ENCODE results near the gene TAF1. TPM values are rescaled to one million over a fixed set of nuclear protein-coding genes. Genes with fewer than 3 reads are reported as not detected.
"Not testable (repeated sequence)": the region's sequence is repeated elsewhere in the genome, so short reads cannot be mapped to it uniquely, and the experiment has no call there.

The TAF1 gene
- total and polyA plus RNA-seq, 11 donors: 8.8 to 27.8 (median 17.1) TPM

DNA sequence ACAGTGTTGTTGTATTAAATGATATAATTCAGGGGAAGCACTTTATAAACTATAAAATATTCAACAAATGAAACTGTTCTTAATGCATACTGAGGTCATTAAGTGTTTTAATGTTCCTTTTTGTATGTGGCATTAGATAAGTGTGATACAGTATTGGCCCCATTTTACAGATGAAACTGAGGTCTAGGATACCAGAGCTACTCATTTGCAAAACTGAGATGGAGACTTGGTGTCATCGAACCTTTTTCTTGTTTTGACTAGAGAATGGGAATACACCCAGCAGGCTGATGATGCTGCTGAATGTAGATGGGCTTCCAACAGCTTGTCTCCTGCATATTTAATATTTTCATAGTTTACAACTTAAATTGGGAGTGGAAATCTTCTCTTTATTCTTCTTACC, 34.6 kb downstream of the TAF1 start:
- no peak for TF ChIP-seq POLR2A (IDR thresholded peaks at IDR 0.05)
- TF ChIP-seq, protein P1, sequence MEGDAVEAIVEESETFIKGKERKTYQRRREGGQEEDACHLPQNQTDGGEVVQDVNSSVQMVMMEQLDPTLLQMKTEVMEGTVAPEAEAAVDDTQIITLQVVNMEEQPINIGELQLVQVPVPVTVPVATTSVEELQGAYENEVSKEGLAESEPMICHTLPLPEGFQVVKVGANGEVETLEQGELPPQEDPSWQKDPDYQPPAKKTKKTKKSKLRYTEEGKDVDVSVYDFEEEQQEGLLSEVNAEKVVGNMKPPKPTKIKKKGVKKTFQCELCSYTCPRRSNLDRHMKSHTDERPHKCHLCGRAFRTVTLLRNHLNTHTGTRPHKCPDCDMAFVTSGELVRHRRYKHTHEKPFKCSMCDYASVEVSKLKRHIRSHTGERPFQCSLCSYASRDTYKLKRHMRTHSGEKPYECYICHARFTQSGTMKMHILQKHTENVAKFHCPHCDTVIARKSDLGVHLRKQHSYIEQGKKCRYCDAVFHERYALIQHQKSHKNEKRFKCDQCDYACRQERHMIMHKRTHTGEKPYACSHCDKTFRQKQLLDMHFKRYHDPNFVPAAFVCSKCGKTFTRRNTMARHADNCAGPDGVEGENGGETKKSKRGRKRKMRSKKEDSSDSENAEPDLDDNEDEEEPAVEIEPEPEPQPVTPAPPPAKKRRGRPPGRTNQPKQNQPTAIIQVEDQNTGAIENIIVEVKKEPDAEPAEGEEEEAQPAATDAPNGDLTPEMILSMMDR (IDR thresholded peaks at IDR 0.05): no peak
- Histone ChIP-seq H3K4me1 (no peaks in the 10 kb centered on the region), H3K9me3 (no peaks in the 10 kb centered on the region), H3K4me3 (no peak overlapping the region), H3K27ac (no peak overlapping the region), H3K36me3 (peaks cover 0 to 100% (median 94%) of the 10 kb centered on the region in 9 donors), H3K27me3 (no peaks in the 10 kb centered on the region)
- DNase-seq (no peak), ATAC-seq (no peak)
- 77 to 97% (median 87%) methylated on average over 1 of the region's 1 CpG for WGBS, 4 donors
- intact Hi-C loops (cut with DNase I): loop anchor here in 2 of 10 donors (10.0 kb wide), 2 partner anchors 64 to 164 kb away; no protein-coding TSS in a partner anchor

DNA sequence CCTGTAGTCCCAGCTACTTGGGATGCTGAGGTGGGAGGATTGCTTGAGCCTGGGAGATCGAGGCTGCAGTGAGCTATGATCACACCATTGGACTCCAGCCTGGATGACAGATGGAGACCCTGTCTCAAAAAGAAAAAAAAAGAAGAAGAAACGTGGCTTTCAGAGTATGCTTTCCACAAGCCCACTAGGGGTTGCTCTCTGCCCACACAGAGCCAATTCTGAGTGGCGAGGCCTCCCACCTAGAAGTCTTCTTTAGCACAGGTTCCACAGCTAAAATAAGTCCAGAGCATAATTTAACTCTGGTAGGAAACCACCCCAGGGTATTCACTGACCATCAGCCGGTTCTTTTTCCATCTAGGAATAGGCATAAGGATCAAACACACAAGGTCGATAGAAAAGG, 50.1 kb downstream of the TAF1 start:
- H3K27me3 ChIP-seq; H3K4me1 ChIP-seq; intact Hi-C loops (cut with DNase I); H3K9me3 ChIP-seq; ATAC-seq; H3K27ac ChIP-seq; H3K4me3 ChIP-seq; DNase-seq: not testable (repeated sequence)
- WGBS, 4 donors: 40 to 51% (median 46%) methylated on average over 2 to 3 of the region's 5 CpGs; no CpG with 5 or more reads in 1 of the 4 donors
- peaks cover 0 to 67% (median 54%) of the 10 kb centered on the region in 9 donors for H3K36me3 ChIP-seq

DNA sequence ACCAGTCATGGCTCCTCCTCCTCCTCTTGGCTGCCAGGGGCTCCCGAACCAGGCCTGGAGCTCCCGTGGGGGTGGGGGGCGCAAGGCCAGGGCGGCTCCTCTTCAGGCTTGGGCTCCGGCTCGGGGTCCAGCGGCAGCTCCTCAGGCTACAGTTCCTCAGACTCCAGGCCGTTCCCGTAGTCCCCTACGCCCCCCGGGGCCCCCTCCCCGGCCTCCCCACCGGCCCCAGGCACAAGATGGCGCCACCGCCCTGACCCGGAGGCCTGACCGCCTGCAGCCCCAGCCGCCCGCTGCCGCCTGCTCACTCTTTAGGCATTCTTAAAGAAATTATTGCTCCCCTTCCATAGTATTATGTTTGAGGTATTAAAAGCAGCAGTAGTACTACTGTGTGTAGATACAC, 54.5 kb downstream of the TAF1 start:
- Histone ChIP-seq H3K9me3 (no peaks in the 10 kb centered on the region), H3K4me1 (no peaks in the 10 kb centered on the region), H3K36me3 (peaks cover 0 to 87% (median 68%) of the 10 kb centered on the region in 9 donors), H3K27ac (no peak overlapping the region), H3K4me3 (no peak overlapping the region), H3K27me3 (peaks cover 0 to 5% (median 0%) of the 10 kb centered on the region in 9 donors)
- ATAC-seq: no peak
- TF ChIP-seq POLR2A (IDR thresholded peaks at IDR 0.05): no peak
- WGBS, 4 donors: 77 to 95% (median 87%) methylated on average over 13 to 20 of the region's 20 CpGs
- DNase-seq: no peak
- intact Hi-C loops (cut with DNase I): no loop called here

DNA sequence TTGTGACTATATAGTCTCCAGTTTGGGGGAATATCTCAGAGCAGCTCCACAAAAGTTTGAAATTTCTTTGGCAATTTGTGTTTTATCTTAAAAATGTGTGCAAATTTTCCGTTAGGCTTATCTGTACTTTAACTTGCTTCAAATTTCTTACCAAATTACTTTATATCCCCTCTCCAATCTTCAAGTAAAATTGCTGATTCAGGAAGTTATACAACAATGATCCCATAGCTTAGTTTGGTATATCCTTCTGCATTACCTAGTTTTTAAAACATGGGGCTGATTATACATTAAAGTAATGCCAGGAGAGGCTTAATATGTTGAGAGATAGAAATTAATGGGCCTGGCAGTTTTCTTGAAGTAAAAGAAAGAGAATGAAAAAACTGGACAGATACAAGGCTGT, 66.6 kb downstream of the TAF1 start:
- no peak for TF ChIP-seq POLR2A (IDR thresholded peaks at IDR 0.05)
- TF ChIP-seq, protein P1 (IDR thresholded peaks at IDR 0.05): no peak
- Histone ChIP-seq H3K36me3 (peaks cover 0 to 65% (median 21%) of the 10 kb centered on the region in 9 donors), H3K9me3 (no peaks in the 10 kb centered on the region), H3K4me1 (no peaks in the 10 kb centered on the region), H3K4me3 (no peak overlapping the region), H3K27me3 (peaks cover 0 to 8% (median 0%) of the 10 kb centered on the region in 9 donors), H3K27ac (no peak overlapping the region)
- ATAC-seq (no peak), DNase-seq (no peak)
- WGBS, 4 donors: 66 to 100% (median 85%) methylated on average over 1 of the region's 1 CpG
- intact Hi-C loops (cut with DNase I): loop anchor here in 2 of 10 donors (5.0 kb wide), 1 partner anchor 220 kb away; no protein-coding TSS in a partner anchor

DNA sequence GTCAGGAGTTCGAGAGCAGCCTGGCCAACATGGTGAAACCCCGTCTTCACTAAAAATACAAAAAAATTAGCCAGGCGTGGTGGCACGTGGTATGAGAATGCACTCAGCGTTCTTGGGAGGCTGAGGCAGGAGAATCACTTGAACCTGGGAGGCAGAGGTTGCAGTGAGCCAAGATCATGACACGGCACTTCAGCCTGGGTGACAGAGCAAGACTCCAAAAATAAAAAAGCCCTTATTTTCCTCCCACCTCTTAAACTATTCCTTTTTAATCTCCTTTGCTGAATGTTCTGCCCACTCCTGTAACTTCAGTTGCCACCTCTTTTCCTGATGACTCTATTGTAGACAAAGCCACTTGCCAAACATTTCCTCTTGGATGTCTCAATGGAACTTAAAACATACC, 72.6 kb downstream of the TAF1 start:
- Histone ChIP-seq H3K27me3 (peaks cover 0 to 3% (median 0%) of the 10 kb centered on the region in 9 donors), H3K4me3 (no peak overlapping the region), H3K9me3 (peaks cover 0 to 5% (median 0%) of the 10 kb centered on the region in 12 donors), H3K36me3 (peaks cover 0 to 54% (median 19%) of the 10 kb centered on the region in 9 donors), H3K4me1 (no peaks in the 10 kb centered on the region), H3K27ac (no peak overlapping the region)
- intact Hi-C loops (cut with DNase I): no loop called here
- WGBS, 4 donors: 83 to 94% (median 88%) methylated on average over 6 of the region's 6 CpGs
- DNase-seq (no peak), ATAC-seq (no peak)
- no peak for TF ChIP-seq POLR2A (IDR thresholded peaks at IDR 0.05)
- TF ChIP-seq, protein P1 (IDR thresholded peaks at IDR 0.05): no peak
